KMS-11 (cell line): Measurements from ENCODE around the gene ULBP1.

Experiments
- H2AFZ ChIP-seq: fragments of 200-600 bp; sonication (generic); 2 replicates; pipeline ENCODE4 v1.6.1; 2016; ENCODE audit warnings: antibody characterized with exemption, mixed run types, low read depth
- H3K27ac ChIP-seq: fragments of 200-600 bp; sonication (generic); 2 replicates; pipeline ENCODE4 v1.6.1; 2016; ENCODE audit warnings: mild to moderate bottlenecking, mixed run types
- H3K27me3 ChIP-seq: fragments of 200-600 bp; sonication (generic); 2 replicates; pipeline ENCODE4 v1.6.1; 2017; ENCODE audit warnings: mild to moderate bottlenecking, low read depth, mixed run types, moderate library complexity; ENCODE audit not compliant: insufficient read depth
- H3K36me3 ChIP-seq: fragments of 200-600 bp; sonication (generic); 2 replicates; pipeline ENCODE4 v1.6.1; 2017; ENCODE audit warnings: mild to moderate bottlenecking, mixed run types; ENCODE audit not compliant: insufficient read depth
- H3K4me1 ChIP-seq: fragments of 200-600 bp; sonication (generic); 2 replicates; pipeline ENCODE4 v1.6.1; 2016; ENCODE audit warnings: mild to moderate bottlenecking, low read depth, mixed run types; ENCODE audit not compliant: poor library complexity, severe bottlenecking
- H3K4me2 ChIP-seq: fragments of 200-600 bp; sonication (generic); 2 replicates; pipeline ENCODE4 v1.7.0; 2016; ENCODE audit warnings: mild to moderate bottlenecking, mixed run types
- H3K4me3 ChIP-seq: fragments of 200-600 bp; sonication (generic); IDR thresholded peaks from 2 replicates; pipeline ENCODE4 v1.6.1; 2017; ENCODE audit warnings: low read depth, low read length, mixed read lengths; ENCODE audit not compliant: insufficient read depth
- H3K79me2 ChIP-seq: fragments of 200-600 bp; sonication (generic); 2 replicates; pipeline ENCODE4 v1.6.1; 2016; ENCODE audit warnings: low read depth, mixed run types; ENCODE audit not compliant: insufficient read depth
- H3K9ac ChIP-seq: fragments of 200-600 bp; sonication (generic); 2 replicates; pipeline ENCODE4 v1.6.1; 2016; ENCODE audit warnings: mild to moderate bottlenecking, mixed run types
- H4K20me1 ChIP-seq: fragments of 200-600 bp; sonication (generic); 2 replicates; pipeline ENCODE4 v1.6.1; 2016; ENCODE audit warnings: mild to moderate bottlenecking, mixed run types; ENCODE audit not compliant: insufficient read depth
- TF ChIP-seq, protein P1 (sequence below): fragments of 200-600 bp; sonication (generic); conservative IDR thresholded peaks from 2 replicates; pipeline ENCODE4 v1.6.1; 2017; ENCODE audit warnings: low read depth, mild to moderate bottlenecking, antibody characterized with exemption, low read length, moderate library complexity, mixed read lengths

The ULBP1 gene

DNA sequence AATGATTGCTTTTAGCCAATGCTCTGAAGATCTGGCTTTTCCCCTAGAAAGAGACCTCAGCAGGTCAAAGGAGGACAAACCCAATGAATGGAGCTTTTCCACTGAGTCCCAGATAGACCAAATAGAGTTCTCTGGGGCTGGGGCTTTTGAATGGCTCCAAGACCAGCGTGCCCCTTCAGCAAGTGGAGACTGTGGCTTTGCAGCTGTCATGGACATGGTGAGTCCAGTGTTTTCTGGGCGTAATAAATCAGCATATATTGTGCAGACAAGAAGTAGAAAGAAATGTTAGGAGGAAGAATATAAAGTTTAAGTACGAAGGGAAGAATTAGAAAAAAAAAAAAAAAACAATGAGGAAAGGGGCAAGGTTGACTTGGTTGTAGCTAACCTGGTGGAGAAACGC is 28.1 kb downstream of the ULBP1 start:
- Histone ChIP-seq H3K36me3 (no peaks in the 10 kb centered on the region), H3K4me1 (no peaks in the 10 kb centered on the region), H2AFZ (no peak overlapping the region), H3K4me2 (no peak overlapping the region), H3K9ac (no peak overlapping the region), H3K79me2 (no peaks in the 10 kb centered on the region), H3K4me3 (no peak overlapping the region), H3K27me3 (peaks cover 28% of the 10 kb centered on the region), H3K27ac (no peak overlapping the region), H4K20me1 (no peaks in the 10 kb centered on the region)
- TF ChIP-seq, protein P1, sequence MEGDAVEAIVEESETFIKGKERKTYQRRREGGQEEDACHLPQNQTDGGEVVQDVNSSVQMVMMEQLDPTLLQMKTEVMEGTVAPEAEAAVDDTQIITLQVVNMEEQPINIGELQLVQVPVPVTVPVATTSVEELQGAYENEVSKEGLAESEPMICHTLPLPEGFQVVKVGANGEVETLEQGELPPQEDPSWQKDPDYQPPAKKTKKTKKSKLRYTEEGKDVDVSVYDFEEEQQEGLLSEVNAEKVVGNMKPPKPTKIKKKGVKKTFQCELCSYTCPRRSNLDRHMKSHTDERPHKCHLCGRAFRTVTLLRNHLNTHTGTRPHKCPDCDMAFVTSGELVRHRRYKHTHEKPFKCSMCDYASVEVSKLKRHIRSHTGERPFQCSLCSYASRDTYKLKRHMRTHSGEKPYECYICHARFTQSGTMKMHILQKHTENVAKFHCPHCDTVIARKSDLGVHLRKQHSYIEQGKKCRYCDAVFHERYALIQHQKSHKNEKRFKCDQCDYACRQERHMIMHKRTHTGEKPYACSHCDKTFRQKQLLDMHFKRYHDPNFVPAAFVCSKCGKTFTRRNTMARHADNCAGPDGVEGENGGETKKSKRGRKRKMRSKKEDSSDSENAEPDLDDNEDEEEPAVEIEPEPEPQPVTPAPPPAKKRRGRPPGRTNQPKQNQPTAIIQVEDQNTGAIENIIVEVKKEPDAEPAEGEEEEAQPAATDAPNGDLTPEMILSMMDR = no peak

DNA sequence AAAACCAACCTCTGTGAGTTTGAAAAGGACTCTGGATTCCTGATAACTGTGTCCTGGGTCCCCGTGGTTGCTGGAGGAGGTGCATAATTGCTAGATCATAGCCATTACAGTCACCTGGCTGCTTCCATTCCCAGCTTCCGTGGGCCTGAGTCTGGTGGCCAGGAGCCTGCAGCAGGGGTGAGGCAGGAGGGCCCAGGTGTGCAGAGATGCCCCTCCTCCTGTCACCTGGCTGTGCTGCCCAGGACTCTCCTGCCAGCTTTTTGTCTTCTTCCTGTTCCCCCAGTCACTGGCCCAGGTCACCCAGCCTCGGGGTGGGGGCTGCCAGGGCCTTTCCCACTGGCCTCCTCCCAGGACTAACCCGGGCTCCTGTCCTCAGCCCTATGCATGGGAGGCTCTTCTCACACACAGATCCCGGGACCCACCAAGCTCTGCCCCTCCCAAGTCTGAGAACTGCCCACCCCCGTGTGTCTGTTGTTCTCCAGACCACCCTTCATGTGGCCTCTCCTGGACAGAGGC is 31.6 kb downstream of the ULBP1 start:
- H4K20me1 ChIP-seq = no peaks in the 10 kb centered on the region
- H3K27me3 ChIP-seq = peaks cover 14% of the 10 kb centered on the region; the same call in 1 of the 2 replicates
- TF ChIP-seq, protein P1 = no peak

DNA sequence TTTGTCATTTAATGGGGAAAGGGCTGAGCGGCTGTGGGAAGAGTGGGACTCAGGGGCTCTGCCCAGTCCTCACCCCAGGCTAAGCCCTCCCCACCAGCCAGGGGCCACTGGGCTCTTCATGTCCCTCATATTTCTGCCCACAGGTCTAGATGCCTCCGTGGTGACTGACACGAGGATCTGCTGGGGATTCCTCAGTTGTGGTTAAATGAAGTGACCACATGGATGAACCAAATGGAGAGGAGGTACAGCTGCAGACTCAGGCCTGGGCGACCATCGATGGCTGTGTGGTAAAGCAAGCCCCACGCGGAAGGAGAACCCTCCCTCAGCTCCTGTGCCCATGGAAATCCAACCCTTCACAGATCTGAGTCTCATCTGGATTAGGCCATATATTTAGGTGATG is 32.2 kb downstream of the ULBP1 start:
- H3K9ac ChIP-seq = no peak overlapping the region
- H3K79me2 ChIP-seq = no peaks in the 10 kb centered on the region
- H3K4me3 ChIP-seq = no peak overlapping the region
- no peaks in the 10 kb centered on the region for H3K36me3 ChIP-seq
- no peaks in the 10 kb centered on the region for H4K20me1 ChIP-seq
- H3K4me1 ChIP-seq = peaks cover 7% of the 10 kb centered on the region
- H3K4me2 ChIP-seq = no peak overlapping the region
- peaks cover 7% of the 10 kb centered on the region; the same call in 1 of the 2 replicates for H3K27me3 ChIP-seq
- TF ChIP-seq, protein P1 = no peak
- H2AFZ ChIP-seq = no peak overlapping the region
- no peak overlapping the region for H3K27ac ChIP-seq

More for the DNA sequence above, 31.6 kb downstream of the ULBP1 start:
- Histone ChIP-seq H3K4me1 (peaks cover under 1% of the 10 kb centered on the region), H3K36me3 (no peaks in the 10 kb centered on the region), H3K27ac (no peak overlapping the region), H3K4me2 (no peak overlapping the region), H3K9ac (no peak overlapping the region), H2AFZ (no peak overlapping the region), H3K79me2 (no peaks in the 10 kb centered on the region), H3K4me3 (no peak overlapping the region)

DNA sequence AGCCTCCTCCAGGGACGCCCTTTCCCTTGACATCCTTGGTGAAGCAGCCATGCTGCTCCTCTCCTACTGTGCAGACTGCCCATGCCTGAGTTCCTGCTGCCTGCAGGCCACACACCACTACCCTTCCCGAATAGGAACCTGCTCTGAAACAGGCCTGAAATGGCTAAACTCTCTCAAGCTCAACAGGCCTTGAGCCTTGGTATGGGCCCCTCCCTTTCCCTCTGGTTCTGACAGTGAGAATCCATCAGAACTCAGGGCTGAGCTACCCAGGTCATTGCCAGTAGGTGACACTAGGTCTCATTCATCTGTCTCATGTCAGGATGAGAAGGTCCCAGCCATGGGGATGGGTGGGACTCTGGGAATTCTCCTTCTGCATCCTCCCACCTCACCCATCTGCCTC is 35.9 kb downstream of the ULBP1 start:
- Histone ChIP-seq H3K4me3 (no peak overlapping the region), H3K27me3 (no peaks in the 10 kb centered on the region; the same call in 1 of the 2 replicates), H3K4me2 (no peak overlapping the region), H2AFZ (no peak overlapping the region), H3K4me1 (peaks cover 34% of the 10 kb centered on the region), H4K20me1 (no peaks in the 10 kb centered on the region), H3K9ac (no peak overlapping the region), H3K36me3 (no peaks in the 10 kb centered on the region), H3K27ac (no peak overlapping the region), H3K79me2 (no peaks in the 10 kb centered on the region)
- TF ChIP-seq, protein P1 = no peak
